Fibroblast of the conjunctiva (primary cell): Measurements from ENCODE around the gene OR51I2.
A peak's percentile ranks its signal among the peaks of the same experiment; 100 is the strongest.

ENCODE experiments used
- DNase-seq: peaks from one replicate; pipeline ENCODE4 v3.0.0-alpha.2; 2010; ENCODE audit warnings: low read depth

OR51I2 gene, protein sequence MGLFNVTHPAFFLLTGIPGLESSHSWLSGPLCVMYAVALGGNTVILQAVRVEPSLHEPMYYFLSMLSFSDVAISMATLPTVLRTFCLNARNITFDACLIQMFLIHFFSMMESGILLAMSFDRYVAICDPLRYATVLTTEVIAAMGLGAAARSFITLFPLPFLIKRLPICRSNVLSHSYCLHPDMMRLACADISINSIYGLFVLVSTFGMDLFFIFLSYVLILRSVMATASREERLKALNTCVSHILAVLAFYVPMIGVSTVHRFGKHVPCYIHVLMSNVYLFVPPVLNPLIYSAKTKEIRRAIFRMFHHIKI

DNA sequence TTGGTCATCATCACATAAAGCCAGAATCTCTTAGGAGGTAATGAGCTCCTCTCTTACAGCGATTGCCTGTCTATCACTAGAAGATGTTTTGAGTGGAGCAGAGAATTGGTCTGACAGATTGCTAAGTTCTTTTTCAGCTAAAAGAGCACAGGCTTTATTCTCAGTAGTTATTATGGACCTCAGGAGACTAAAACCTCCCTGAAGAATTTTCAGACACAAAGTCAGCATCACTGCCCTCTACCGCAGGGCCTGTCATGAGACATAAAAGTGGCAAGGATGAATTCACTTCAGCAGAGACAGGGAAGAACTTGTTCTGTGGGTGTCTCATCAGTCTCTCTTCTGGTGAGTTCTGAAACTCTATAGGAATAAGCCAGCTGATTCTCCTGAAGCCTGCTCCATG, at the start of gene OR51I2:
TSS of gene OR51I2 (plus strand) at position 301 of the 400 bp plus-strand sequence. CDS start 4,166 bp downstream, outside the sequence.
- no peak for DNase-seq

DNA sequence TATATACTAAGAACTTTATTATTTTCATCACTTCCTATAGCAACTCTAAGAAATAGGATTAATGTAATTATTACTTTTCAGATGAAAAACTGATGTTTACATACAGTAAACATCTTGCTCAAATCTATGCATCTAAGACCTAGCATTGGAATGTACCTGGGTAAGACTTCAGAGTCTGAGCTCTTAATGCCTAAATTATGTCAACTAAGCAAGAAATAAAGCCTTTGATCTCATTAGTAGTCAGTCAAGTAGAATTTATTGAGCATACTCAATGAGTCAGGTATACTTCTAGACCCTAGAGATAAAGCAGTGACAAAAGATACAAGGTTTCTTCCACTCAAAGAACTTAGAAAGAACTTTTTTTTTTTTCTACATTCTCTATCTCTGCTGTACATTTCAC, 44.0 kb upstream of the OR51I2 start:
- DNase-seq = no peak

DNA sequence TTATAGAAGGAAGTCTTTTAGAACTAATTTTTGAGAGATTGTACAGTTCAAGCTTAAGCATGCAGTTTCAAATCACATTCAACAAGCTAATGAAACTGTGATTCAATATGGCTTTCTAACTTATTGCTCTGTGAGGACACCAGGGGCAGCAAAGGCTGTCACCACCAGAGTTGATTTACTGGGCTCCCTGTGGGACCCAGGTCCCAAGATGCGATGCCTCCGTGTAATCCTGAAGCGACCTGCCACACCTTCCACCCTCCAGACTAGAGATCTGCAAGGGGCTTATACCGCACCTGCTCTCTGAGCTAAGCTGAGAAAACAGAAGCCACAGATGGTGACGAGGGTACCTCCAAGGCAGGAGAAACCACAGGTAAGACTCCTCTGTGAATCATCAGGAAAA, 28.1 kb upstream of the OR51I2 start:
- DNase-seq = no peak

DNA sequence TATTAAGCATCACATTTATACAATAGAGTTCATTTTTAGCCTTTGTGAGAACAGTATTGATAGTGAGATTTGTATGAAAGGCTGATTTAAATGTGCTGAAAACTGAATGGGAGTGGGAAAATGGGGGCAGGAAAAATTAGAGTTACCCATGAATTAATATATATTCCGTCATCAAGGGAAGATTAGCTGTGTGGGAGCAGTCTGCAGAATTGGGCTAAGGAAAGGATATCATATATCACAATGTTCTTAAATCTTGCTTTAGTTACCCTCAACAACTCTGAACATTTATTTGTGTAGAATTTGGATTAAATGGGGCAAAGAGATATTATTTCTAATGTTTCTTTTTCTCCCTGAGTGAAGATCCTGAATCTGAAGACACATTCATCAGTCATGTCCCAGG, 27.3 kb upstream of the OR51I2 start, which contains the start of gene OR51Q1:
TSS of gene OR51Q1 (plus strand) at position 301 of the 400 bp plus-strand sequence. CDS start at position 391, 90 bp downstream.
- no peak for DNase-seq

DNA sequence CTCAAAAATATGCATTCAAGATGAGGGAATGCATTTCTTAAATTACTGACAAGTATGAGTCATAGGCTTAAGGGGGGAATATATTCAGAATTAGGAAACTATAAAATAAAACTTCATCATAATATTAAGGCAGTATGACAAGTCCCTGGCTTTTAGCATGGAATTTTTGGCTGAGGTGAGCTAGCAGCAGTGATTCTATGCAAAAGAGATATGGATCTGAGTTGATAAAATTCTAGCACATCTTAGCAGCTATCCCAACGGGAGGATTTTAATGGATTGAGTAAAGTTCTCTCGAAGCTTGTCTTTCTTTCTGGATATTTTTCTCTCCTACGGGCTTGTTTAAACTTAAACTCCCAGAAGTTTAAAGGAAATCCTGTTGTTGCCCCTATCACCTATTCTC, 26.0 kb upstream of the OR51I2 start:
- DNase-seq = no peak

DNA sequence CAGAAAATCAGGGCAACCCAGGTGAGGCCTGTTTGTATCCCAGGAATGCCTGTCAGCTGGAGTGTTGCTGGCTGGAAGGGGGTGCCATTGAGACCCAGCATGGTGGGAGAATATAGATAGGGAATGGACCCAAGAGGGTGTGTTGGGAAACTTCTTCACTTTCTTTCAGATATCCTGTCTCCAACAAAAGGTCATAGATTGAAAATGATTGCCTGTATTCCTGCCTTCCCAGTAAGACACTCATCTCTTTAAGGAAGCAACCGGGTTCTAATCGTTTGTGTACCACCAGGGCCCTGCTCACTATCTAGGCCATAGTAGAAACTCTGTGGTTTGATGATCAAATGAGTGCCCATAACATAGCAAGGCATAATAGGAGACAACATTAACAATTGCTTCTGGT, 7.7 kb upstream of the OR51I2 start, which contains the start of gene OR51I1:
TSS of gene OR51I1 (minus strand) at position 101 of the 400 bp plus-strand sequence. CDS start at position 101, 0 bp downstream.
- no peak for DNase-seq

DNA sequence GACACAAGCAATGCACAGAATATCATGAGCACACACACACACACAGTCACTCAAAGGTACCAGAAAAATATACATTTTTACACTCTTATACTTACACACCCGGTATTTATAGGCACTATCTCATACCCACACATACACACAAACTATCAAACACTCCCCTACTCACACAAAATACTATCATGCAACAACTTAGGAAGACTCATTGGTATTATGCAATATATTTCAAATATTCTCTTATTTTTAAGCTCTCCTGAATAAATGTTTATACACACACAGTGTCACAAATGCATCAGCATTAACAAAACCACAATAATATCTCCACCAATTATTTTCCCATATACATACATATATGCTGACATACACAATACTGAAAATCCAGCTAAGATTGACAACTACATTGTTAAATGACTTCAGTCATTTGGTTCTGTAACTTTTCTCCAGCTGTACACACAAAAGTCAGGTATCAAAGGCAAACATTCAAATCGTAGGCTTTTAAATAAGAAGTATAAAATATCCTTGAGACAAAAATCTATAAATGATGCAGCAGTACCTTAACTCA, 5.2 kb upstream of the OR51I2 start:
- DNase-seq = no peak

DNA sequence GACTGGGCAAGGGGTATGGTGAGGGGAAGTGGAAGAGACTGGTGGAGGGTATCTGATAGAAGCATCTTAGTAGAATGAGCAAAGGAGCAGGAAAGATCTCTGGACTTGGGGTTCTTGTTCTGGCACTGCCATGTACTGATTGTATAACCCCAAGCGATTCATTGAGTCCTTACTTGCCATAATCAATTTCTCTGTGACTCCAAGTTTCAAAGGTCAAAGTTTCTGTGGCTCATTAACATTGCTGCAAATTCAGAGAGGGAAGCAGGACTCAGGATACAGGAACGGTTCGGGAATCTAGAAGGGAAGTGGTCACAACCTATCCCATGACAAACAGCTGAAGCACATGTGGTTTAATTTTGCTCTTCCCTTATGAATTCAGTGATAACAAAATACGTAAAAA, 309 bp downstream of the OR51I2 start:
- no peak for DNase-seq

DNA sequence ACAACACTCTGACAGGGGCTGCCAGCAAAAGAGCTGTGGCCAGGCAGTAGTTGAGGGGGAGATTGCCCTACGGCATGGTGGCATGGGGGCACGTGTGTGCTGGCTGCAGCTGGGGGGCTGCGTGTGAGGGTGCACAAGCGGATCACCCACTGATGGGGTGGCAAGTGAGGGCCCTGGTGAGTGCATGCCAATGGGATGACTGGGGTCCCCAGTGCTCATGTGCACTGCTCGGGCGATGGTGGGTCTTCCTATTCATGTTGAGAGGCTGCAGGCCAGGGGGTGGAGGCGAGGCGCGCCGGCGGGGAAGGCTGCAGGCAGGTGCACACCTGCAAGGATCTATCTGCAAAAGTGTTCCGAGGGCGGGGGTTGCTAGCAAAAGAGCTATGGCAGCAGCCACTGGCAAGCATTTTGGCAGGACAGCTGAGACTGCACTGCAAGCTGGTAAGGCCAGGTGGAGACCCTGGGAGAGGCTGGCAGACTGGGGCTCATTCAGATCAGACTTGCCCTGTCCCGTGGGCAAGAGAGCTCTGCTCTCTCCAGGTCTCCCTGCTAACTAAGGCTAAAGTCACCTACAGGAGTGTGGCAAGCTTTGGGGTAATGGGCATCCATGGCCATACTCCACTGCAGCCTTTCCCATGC, 12.0 kb downstream of the OR51I2 start:
- DNase-seq = no peak

DNA sequence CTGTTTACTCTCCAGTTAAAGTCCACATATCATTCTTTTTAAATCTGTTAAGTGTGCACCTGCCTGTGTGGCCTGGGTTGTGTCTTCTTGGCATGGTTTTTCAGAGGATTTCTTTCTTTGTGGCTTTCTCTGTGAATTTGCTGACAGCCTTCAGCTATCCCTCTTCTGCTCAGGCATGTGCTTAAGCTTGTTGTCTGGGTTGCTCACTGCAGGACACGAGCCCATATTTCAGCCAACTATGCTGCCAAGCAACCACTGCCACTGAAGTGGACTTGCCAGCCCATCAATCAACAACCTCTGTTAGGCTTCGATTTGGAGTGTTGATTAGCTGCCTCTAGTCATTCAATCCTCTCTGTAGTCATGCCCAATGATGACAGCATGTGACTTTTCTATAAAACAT, 18.4 kb downstream of the OR51I2 start:
- no peak for DNase-seq

DNA sequence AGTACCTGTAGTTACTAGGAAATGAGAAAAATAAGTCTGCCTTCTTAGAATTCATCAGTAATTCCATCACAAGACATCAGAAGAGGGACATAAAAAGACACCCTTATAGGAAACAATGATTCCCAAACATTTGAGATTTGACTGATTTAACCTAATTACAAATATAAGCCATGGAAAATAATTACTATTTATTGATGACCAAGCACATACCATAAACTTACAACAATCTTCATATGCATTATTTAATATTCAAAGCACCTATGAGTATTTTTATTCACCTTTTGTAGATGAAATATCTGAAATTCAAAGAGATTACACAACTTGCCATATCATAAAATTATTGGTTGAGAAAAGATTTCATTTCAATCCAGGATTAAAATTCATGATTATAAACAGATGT, 24.8 kb downstream of the OR51I2 start:
- no peak for DNase-seq

DNA sequence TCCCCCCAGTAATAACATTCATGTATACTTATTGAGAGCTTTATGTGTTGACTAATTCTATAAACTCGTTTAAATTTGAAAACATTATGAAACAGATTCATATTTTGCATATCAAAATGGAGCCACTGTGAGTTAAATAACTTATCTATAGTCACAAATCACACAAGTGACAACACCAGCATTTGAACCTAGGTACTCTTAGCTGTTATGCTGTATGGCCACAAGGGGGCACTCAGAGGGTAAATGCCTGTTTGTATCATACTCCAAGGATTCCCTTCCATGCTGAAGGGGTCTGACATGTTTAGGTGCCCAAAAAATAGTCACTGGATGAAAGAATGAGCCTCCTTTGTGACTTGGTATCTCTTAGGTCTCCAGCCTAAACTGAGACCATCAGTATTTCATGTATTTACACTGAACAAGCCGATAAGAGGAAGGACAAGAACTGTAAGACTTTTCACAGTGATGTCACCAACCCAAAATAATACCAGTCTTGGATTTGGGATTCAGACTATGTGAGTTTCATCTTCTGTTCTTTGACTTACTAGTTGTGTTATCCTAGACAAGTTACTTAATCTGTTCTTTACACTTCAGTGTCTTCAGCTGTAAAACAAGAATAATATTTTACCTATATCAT, 27.2 kb downstream of the OR51I2 start:
- DNase-seq = peak; percentile 29

DNA sequence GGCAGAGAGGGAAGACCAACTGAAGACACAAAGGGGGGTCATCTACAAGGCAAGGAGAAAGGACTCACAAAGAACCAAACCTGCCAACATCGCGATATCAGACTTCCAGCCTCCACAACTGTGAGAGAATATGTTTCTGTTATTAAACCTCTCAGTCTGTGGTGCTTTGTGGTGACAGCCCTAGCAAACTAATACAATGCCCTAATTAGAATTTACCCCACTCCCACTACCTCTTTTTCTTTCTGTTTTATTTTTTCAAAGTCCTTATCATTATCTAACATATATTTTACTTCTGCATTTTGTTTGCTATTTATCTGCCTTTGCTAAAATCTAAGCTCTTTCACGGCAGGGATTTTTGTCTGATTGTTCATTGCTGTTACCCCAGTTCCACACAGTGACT, 36.9 kb downstream of the OR51I2 start:
- DNase-seq = no peak

DNA sequence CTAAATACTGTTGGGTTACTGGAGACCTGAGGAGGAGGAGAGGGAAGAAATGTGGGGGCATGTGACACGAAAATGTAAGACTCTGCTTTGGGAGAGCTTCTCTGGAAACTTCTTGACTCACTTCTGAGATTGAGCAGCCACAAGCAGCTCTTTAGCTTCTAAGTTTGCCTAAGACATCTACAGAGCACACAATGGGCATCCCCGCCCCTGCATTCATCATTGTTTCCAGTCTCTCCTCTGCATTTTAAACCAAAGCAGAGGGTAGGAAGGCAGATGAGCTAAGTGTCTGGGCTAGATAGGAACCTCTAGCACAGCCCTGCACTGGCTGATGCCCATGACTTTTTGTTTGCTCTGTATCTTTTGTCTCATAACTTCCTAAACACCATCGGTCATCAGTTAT, 37.3 kb downstream of the OR51I2 start:
- DNase-seq = no peak

DNA sequence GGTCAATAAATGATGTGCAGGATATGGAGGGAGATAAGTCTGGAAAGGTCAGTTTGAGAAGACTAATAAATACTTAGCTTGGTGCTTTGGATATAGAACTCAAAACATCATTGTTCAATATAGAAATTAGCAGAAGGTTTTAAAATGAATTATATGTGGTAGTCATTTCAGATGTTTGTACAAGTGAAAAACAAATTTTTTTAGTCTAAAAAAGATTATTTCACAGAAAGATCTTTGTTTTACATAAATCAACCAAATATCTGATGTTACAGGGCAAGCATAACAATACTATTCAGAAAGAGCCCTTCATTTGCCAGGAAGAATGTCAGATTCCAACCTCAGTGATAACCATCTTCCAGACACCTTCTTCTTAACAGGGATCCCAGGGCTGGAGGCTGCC, 39.3 kb downstream of the OR51I2 start, which contains the start of gene OR52D1:
TSS of gene OR52D1 (plus strand) at position 301 of the 400 bp plus-strand sequence. CDS start at position 323, 22 bp downstream.
- no peak for DNase-seq

DNA sequence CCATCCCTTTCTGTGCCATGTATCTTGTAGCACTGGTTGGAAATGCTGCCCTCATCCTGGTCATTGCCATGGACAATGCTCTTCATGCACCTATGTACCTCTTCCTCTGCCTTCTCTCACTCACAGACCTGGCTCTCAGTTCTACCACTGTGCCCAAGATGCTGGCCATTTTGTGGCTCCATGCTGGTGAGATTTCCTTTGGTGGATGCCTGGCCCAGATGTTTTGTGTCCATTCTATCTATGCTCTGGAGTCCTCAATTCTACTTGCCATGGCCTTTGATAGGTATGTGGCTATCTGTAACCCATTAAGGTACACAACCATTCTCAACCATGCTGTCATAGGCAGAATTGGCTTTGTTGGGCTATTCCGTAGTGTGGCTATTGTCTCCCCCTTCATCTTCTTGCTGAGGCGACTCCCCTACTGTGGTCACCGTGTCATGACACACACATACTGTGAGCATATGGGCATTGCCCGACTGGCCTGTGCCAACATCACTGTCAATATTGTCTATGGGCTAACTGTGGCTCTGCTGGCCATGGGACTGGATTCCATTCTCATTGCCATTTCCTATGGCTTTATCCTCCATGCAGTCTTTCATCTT, 39.8 kb downstream of the OR51I2 start:
- DNase-seq = no peak

DNA sequence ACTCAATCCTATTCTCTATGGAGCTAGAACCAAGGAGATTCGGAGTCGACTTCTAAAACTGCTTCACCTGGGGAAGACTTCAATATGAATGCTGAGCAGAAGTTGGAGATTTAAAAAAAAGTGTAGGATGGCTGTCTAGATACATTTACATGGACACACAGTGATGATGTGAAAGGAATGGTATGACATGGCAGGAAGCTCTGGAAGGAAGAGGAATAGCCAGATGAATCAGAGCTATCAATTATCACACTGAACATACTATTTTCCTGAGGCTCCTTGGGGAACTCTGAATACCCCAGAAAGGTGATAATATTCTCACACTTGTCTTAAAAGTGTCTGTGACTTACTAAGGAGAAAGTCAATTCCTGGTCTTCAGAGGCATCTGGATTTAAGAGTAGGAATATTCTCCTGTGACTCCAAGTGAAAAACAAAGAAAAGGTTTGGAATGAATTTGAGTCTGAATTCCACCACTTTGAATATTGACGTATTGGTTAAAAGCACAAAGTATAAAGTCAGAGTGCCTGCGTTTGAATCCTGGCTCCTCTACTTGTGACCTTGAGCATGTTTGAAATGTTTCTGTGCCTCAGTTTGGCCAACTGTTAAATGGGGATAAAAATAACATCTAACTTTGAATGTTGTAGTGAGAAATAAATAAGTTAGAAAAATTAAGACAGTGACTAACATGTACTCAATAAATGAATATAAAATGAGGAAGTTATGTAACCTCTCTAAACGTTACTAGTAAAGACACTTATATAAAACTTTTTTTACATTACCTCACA, 40.6 kb downstream of the OR51I2 start:
- DNase-seq = no peak

DNA sequence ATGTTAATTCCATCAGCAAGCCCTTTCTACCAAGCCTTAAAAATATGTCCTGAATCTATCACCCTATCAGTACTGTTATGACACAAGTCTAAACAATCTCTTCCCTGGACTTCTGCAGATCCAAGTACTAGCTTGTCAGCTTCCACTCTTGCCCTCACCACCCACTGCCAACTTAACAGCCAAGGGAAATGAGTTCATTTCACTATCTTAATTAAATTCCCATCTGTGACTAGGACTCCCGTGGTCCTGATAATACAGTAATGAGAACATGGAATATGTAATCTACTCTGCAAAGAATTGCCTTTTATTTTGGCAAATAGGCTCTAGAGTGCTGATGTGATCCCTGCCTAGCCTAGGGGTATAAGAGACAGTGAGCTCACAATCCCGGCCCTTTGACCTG, 50.5 kb downstream of the OR51I2 start:
- no peak for DNase-seq

DNA sequence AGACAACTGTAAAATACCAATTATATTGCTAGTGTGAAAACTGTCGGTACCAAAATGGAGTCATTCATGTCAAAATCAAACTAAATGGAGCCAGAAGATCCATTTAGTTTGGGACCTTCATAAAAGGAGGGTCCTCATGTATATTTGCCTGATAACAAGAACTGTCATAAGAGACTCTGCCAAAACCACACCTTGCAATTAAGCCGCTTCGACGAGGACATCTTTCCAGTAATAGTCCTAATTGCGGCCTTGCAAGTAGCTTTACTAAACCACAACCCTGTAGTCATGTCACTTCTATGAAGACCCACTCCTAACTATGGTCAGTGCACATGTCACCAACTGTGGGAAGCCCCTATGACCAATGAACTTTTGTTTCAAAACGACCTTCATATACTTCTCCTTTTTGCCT, 51.3 kb downstream of the OR51I2 start:
- no peak for DNase-seq

DNA sequence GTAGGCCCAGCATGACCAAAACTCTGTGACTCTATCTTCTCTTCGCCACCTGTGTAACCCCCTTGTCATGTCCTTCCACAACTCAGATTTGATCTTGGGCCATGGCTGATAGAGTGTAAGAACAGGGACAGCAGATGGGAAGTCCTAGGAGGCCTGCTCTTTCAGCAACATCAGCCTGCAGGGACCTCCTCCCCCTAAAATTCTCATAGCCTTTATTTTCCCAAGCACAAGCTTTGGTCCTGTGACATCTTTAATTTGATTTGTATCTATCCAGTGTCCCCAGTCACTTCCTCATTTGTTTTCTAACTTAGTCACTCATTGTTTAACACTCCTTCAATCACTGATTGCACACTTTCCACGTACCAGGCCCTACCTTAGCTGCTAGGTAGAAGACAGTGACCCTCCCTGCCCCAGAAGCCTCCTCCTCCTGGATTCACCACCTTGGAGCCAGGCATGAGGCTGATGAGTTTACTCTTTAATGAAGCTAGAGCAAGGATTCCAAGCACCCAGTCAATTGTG, 55.3 kb downstream of the OR51I2 start:
- DNase-seq = no peak

DNA sequence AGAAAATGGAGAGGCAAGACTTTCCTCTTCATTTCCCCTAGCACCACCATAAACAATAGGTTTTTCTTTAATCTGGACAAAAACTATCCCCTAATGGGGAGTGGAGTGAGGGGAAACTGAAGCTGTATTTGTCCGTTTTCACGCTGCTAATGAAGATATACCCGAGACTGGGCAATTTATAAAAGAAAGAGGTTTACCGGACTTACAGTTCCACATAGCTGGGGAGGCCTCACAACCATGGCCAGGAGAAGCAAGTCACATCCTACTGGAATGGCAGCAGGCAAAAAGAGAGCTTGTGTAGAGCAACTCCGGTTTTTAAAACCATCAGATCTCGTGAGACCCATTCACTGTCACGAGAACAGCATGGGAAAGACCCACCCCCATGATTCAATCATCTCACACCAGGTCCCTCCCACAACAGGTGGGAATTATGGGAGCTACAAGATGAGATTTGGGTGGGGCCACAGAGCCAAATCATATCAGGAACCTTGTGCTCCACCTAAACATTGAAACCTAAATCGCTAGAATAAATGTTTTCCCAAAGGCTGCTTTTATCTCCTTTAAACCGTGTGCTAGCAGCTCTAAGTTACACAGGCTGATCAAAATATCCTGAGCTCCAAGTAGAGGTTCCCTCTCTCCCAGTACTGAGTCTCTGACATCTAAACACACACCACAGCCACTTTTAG, 56.4 kb downstream of the OR51I2 start:
- DNase-seq = no peak
